ENCODE data around the gene FOXF1.

Gene FOXF1

GRCh38 chr16:86510465-86511261, at the start of gene FOXF1:
Gene FOXF1 (plus strand): TSS chr16:86510527. CDS start chr16:86510570, 43 bp downstream.
- DNase-seq, result no peak

- no peak for DNase-seq
These were observed 49.3 kb upstream of the FOXF1 start for GRCh38 chr16:86461037-86461436.

- no peak for DNase-seq
These were observed 47.8 kb upstream of the FOXF1 start for GRCh38 chr16:86462334-86463084.

GRCh38 chr16:86464044-86464443, 46.3 kb upstream of the FOXF1 start:
- no peak for DNase-seq

GRCh38 chr16:86465434-86465833, 44.9 kb upstream of the FOXF1 start:
- no peak for DNase-seq

GRCh38 chr16:86466696-86467406, 43.5 kb upstream of the FOXF1 start:
- DNase-seq, result no peak

GRCh38 chr16:86467490-86467889, 42.8 kb upstream of the FOXF1 start:
- no peak for DNase-seq

GRCh38 chr16:86470964-86471363, 39.4 kb upstream of the FOXF1 start:
- DNase-seq, result no peak

- no peak for DNase-seq
These were observed 38.4 kb upstream of the FOXF1 start for GRCh38 chr16:86471896-86472295.

GRCh38 chr16:86472366-86472765, 38.0 kb upstream of the FOXF1 start:
- DNase-seq, result no peak

GRCh38 chr16:86476956-86477534, 33.3 kb upstream of the FOXF1 start:
- no peak for DNase-seq

GRCh38 chr16:86477642-86478041, 32.7 kb upstream of the FOXF1 start:
- DNase-seq, result no peak

- DNase-seq, result no peak
These were observed 31.5 kb upstream of the FOXF1 start for GRCh38 chr16:86478779-86479178.

GRCh38 chr16:86479419-86479818, 30.9 kb upstream of the FOXF1 start:
- no peak for DNase-seq

- no peak for DNase-seq
These were observed 29.9 kb upstream of the FOXF1 start for GRCh38 chr16:86480444-86480843.

- no peak for DNase-seq
These were observed 28.7 kb upstream of the FOXF1 start for GRCh38 chr16:86481607-86482006.

- no peak for DNase-seq
These were observed 26.1 kb upstream of the FOXF1 start for GRCh38 chr16:86484240-86484639.

- no peak for DNase-seq
These were observed 24.6 kb upstream of the FOXF1 start for GRCh38 chr16:86485746-86486145.

- DNase-seq, result no peak
These were observed 19.3 kb upstream of the FOXF1 start for GRCh38 chr16:86490859-86491639.

GRCh38 chr16:86491640-86492023, 18.7 kb upstream of the FOXF1 start:
- no peak for DNase-seq

GRCh38 chr16:86492267-86492960, 17.9 kb upstream of the FOXF1 start:
- DNase-seq, result no peak
